ENCODE measurements around the gene CCDC106.

DNA sequence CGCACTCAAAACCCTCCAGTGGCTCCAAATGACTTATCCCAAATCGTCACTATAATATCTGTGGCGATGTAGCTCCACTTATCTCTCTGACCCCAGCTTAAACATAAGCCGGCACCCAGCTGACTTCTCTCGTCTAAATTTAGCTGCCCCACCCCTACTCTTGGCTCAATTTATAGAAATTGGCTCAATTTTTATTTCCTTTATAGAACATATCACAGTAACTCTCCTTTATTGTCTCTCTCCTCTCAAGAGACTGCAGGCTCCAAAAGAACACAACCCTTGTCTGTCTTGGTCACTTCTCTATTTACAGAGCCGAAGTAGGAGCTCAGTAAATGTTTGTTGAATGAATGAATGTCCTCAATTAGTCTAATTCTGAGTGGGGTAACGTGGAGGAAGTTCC is 24.5 kb upstream of the CCDC106 start:
- TF ChIP-seq E2F1 (CRISPR knock-in tag; IDR thresholded peaks at IDR 0.05) (no peak), ATF1 (CRISPR knock-in tag; IDR thresholded peaks at IDR 0.05) (no peak), CTCF (IDR thresholded peaks at IDR 0.05) (no peak), ZNF396 (CRISPR knock-in tag; IDR thresholded peaks at IDR 0.05; ENCODE audit: borderline replicate concordance) (no peak), NFE2L1 (CRISPR knock-in tag; IDR thresholded peaks at IDR 0.05) (no peak), NR1H2 (CRISPR knock-in tag; IDR thresholded peaks at IDR 0.05) (no peak), NFYB (CRISPR knock-in tag; conservative IDR thresholded peaks at IDR 0.05; ENCODE audit: low read depth) (no peak)
- TF ChIP-seq, protein P1, sequence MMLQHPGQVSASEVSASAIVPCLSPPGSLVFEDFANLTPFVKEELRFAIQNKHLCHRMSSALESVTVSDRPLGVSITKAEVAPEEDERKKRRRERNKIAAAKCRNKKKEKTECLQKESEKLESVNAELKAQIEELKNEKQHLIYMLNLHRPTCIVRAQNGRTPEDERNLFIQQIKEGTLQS (CRISPR knock-in tag; conservative IDR thresholded peaks at IDR 0.05): no peak

All from WTC11 (cell line).